GM12801 (cell line): ENCODE data around the gene VMP1.

Experiments used
- TF ChIP-seq, protein P1 (sequence below): IDR thresholded peaks from one replicate; pipeline ENCODE4 v1.5.1; 2011; ENCODE audit warnings: control low read depth; ENCODE audit not compliant: insufficient read length; ENCODE audit errors: extremely low read depth

The VMP1 gene

DNA sequence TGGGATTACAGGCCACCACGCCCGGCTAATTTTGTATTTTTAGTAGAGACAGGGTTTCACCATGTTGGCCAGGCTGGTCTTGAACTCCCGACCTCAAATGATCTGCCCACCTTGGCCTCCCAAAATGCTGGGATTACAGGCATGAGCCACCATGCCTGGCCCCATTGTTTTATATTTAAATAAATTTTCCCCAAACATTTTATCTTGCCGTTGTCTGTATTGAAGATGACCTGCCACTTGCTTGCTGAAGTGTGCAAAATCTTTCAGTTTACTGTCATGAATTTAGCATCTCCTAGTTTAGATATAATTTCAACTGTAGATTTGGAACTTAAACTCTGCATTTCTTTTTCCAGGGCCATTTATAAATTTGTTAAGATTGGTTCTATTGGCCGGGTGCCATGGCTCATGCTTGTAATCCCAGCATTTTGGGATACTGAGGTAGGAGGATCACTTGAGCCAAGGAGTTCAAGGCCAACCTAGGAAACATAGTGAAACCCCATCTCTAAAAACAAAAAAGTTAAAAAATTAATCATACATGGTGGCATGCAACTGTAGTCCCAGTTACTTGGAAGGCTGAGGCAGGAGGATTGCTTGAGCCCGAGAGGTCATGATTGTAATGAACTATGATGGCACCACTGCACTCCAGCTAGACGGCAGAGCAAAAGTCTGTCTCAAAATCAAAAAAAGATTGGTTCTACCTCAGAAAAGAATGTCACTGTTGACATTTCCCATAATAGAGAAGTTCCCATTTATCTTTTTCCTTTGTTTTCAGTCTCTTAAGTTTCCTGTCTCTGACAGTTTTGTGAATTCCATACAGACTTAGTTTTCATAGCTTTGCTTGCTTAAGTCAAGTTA, 84.4 kb downstream of the VMP1 start:
- TF ChIP-seq, protein P1, sequence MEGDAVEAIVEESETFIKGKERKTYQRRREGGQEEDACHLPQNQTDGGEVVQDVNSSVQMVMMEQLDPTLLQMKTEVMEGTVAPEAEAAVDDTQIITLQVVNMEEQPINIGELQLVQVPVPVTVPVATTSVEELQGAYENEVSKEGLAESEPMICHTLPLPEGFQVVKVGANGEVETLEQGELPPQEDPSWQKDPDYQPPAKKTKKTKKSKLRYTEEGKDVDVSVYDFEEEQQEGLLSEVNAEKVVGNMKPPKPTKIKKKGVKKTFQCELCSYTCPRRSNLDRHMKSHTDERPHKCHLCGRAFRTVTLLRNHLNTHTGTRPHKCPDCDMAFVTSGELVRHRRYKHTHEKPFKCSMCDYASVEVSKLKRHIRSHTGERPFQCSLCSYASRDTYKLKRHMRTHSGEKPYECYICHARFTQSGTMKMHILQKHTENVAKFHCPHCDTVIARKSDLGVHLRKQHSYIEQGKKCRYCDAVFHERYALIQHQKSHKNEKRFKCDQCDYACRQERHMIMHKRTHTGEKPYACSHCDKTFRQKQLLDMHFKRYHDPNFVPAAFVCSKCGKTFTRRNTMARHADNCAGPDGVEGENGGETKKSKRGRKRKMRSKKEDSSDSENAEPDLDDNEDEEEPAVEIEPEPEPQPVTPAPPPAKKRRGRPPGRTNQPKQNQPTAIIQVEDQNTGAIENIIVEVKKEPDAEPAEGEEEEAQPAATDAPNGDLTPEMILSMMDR: no peak

DNA sequence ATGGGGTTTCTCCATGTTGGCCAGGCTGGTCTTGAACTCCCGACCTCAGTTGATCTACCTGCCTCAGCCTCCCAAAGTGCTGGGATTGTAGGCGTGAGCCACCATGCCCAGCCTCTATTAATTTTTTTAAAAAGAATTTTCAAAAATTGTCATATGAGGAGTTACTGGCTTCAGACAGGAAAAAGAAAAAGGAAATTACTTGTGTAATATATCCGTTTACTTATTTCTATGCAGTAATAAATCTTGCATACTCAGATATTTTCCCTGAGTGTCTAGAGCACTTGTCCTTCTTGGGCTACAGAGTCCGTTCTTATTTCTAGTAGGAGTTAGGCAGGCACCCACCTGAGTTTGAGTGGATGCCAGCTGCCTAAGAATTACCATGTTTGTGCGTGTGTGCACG, 85.8 kb downstream of the VMP1 start:
- TF ChIP-seq, protein P1: no peak

DNA sequence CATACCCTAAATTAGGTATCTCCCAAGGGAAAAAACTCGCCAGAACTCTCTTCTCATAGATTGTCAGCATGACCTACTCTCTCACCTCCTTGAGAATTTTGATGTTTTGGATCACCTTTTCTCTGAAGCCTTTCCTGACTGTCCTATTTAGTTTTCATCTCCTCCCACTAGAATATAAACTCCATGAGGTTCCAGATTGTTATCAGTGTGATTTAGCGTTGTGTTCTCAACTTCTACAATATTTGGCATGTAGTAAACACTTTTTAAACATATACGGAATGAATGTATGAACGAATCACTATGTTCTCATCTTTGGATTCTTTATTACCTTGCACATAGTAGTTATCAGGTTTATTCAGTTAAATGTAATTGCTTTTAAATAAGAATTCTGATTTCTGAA, 88.7 kb downstream of the VMP1 start:
- TF ChIP-seq, protein P1: no peak

DNA sequence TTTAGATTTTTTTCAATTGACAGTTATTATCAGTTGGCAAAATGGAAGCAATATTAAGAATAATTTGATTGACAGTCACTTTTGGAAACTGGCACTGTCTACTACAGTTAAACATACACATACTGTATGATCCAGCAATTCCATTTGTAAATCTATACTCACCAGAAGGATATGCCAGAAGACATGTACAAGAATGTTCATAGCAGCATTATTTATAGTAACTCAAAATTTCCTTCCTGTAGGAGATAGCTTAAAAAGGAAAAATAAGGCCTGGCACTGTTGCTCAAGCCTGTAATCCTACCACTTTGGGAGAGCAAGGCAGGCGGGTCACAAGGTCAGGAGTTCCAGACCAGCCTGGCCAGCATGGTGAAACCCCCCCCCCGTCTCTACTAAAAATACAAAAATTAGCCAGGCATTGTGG, 89.3 kb downstream of the VMP1 start:
- TF ChIP-seq, protein P1: no peak

DNA sequence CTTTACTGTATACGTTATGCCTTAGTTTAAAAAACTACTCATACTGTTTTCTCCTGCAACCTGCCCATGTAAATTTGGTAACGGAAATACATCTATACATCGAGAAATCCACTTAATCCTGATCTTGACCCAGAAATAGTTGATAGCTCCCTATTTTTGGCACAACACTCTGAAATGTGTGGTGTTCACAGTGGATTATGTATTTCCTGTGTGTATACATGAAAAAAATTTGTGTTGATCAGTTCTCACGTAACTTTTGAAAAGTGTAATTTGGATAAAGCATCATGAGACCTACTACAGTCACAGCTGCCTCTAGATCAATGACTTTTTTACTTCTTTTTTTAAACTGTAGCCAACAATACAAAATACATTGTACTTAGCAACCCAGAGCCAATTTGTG, 90.7 kb downstream of the VMP1 start:
- TF ChIP-seq, protein P1: no peak

DNA sequence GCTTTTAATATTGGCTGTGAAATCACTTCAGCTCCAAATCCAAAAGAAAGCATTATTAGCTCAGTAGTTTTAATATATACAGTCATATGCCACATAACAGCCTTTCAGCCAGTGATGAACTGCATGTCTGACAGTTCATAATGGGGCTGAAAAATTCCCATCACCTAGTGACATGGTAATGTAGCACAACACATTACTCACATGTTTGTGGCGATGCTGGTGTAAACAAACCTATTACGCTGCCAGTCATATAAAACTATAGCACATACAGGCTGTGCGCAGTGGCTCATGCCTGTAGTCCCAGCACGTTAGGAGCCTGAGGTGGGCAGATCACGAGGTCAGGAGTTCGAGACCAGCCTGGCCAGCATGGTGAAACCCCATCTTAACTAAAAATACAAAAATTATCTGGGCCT, 93.1 kb downstream of the VMP1 start:
- TF ChIP-seq, protein P1: no peak

DNA sequence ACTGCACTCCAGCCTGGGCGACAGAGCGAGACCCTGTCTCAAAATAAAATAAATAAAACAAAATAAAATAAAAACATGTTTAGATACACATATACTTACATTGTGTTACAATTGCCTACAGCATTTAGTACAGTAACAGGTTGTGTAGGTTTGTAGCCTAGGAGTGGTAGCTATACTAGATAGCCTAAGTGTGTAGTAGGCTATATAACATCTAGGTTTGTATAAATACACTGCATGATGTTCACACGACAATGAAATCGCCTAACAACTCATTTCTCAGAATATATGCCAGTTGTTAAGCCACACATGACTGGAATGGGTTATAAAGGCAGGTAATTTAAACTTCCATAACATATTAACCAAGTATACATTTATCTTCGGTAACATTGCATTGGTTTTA, 94.7 kb downstream of the VMP1 start:
- TF ChIP-seq, protein P1: no peak
